GM12878 (cell line): ENCODE data around the gene AGFG1. TPM values are rescaled to one million over a fixed set of nuclear protein-coding genes. Genes with fewer than 3 reads are reported as not detected.

Experiments
- ATAC-seq: fragments of 200-7000 bp; cut with Tn5 transposase; 3 replicates; pipeline ENCODE4 v1.9.1; 2020; ENCODE audit warnings: mild to moderate bottlenecking, moderate library complexity
- BruUV-seq: library from RNA; stranded (reverse); fragments of 400-500 nt; replicated peaks from 2 replicates; lab custom pipeline; 2021; lab: Mats Ljungman, UMichigan
- CTCF ChIA-PET: fragments of 300-600 bp; sonication (Branson Sonifier 250); formaldehyde crosslinking; extraction: SDS; loops from one replicate; lab custom pipeline; 2021; ENCODE audit warnings: inconsistent platforms; lab: Yijun Ruan, JAX
- POLR2A ChIA-PET: fragments of 350-600 bp; formaldehyde crosslinking; extraction: SDS; loops from one replicate; lab custom pipeline; 2021; ENCODE audit warnings: inconsistent platforms; lab: Charles Lee
- RAD21 ChIA-PET: fragments of 300-600 bp; sonication (Branson Sonifier 250); formaldehyde crosslinking; loops from one replicate; lab custom pipeline; 2023; ENCODE audit warnings: antibody characterized with exemption; ENCODE audit not compliant: unreplicated experiment; lab: Charles Lee
- SMC1A ChIA-PET: fragments of 300-600 bp; sonication (Branson Sonifier 250); formaldehyde crosslinking; loops from one replicate; lab custom pipeline; 2023; ENCODE audit not compliant: unreplicated experiment, uncharacterized antibody; lab: Charles Lee
- DNase-seq: peaks from one replicate; pipeline ENCODE4 v3.0.0-alpha.2; 2011; ENCODE audit warnings: low read depth, low spot score
- FAIRE-seq: peaks from 3 replicates; lab custom pipeline; 2011; peaks lifted over from hg19 to GRCh38; lab: Jason Lieb, UNC
- H2AFZ ChIP-seq: 2 replicates; pipeline ENCODE4 v1.6.0; 2011; ENCODE audit warnings: low read depth, low read length, control low read depth; ENCODE audit not compliant: control insufficient read depth
- H3K27ac ChIP-seq: 2 replicates; pipeline ENCODE4 v1.5.1; 2011; ENCODE audit warnings: control low read depth; ENCODE audit not compliant: control insufficient read depth, insufficient read depth
- H3K27me3 ChIP-seq, 2 experiments: replicated peaks in 1 of 2; 2 replicates each; pipeline versions ENCODE4 v1.6.0 to v1.6.1; 2011; ENCODE audit warnings: low read length in 1 of 2; ENCODE audit not compliant: control insufficient read depth in 2 of 2, insufficient read depth in 2 of 2
- H3K36me3 ChIP-seq, 2 experiments: 2 replicates each; pipeline ENCODE4 v1.5.1; 2011; ENCODE audit warnings: low read length in 1 of 2; ENCODE audit not compliant: control insufficient read depth in 2 of 2, insufficient read depth in 2 of 2
- H3K4me1 ChIP-seq: 2 replicates; pipeline ENCODE4 v1.6.1; 2011; ENCODE audit warnings: mild to moderate bottlenecking, low read length, moderate library complexity, mixed read lengths; ENCODE audit not compliant: control insufficient read depth, insufficient read depth
- H3K4me2 ChIP-seq: 2 replicates; pipeline ENCODE4 v1.6.0; 2011; ENCODE audit warnings: control low read depth; ENCODE audit not compliant: control insufficient read depth, insufficient read depth
- H3K4me3 ChIP-seq: fragments of 200-600 bp; sonication (generic); 2 replicates; pipeline ENCODE4 v1.5.1; 2016
- H3K79me2 ChIP-seq: 2 replicates; pipeline ENCODE4 v1.6.0; 2011; ENCODE audit warnings: low read length; ENCODE audit not compliant: control insufficient read depth, insufficient read depth
- H3K9ac ChIP-seq: 2 replicates; pipeline ENCODE4 v1.8.0; 2011; ENCODE audit warnings: low read length, control low read depth, mixed read lengths; ENCODE audit not compliant: control insufficient read depth, insufficient read depth
- H3K9me3 ChIP-seq: replicated peaks from 3 replicates; pipeline ENCODE4 v1.5.1; 2011; ENCODE audit warnings: mild to moderate bottlenecking, low read length; ENCODE audit not compliant: control insufficient read depth, insufficient read depth
- H4K20me1 ChIP-seq: 2 replicates; pipeline ENCODE4 v1.6.0; 2011; ENCODE audit not compliant: control insufficient read depth, insufficient read depth
- PKNOX1 ChIP-seq: fragments of 450-650 bp; IDR thresholded peaks from 2 replicates; pipeline ENCODE4 v1.6.1; 2016; ENCODE audit warnings: mild to moderate bottlenecking
- POU2F2 ChIP-seq: IDR thresholded peaks from 3 replicates; pipeline ENCODE4 v1.6.1; 2011; ENCODE audit warnings: low read depth, mild to moderate bottlenecking, low read length, borderline replicate concordance
- WGBS: methylation state at CpG from one replicate; pipeline ENCODE4 v1.1.6; 2016; ENCODE audit warnings: low lambda C conversion rate; ENCODE audit not compliant: insufficient replicate concordance, insufficient coverage; ENCODE audit errors: missing lambda C conversion rate; 5-methylcytosine and 5-hydroxymethylcytosine counted together
- in situ Hi-C: fragments of 300-500 bp; cut with MboI; formaldehyde crosslinking; loops from 9 replicates; pipeline ENCODE4 v1.14.3; 2018; ENCODE audit warnings: mixed read lengths
- intact Hi-C: fragments of 100-400 bp; cut with micrococcal nuclease; formaldehyde crosslinking; loops from one replicate; pipeline ENCODE4 v1.14.2; 2022; ENCODE audit not compliant: unreplicated experiment
- polyA plus RNA-seq, 11 experiments: library from polyadenylated mRNA; depleted of rRNA in 4 of 11; unstranded in 6 of 11; stranded (reverse) in 5 of 11; fragments of >200 nt; fragmentation: Nextera tagmentation in 4 of 11; fragmentation: Illumina TruSeq in 1 of 11; extraction: Ambion mirVana in 4 of 11; extraction: Trizol in 1 of 11; gene quantifications; 1 replicate in 1 of 11; 2 replicates in 10 of 11; pipeline versions ENCODE4 v1.2.1 to v1.2.3, GENCODE V29; 2011 to 2016; ENCODE audit warnings: inconsistent platforms in 2 of 11, missing spikeins in 2 of 11, low read depth in 1 of 11
- total RNA-seq, 4 experiments: library from RNA; depleted of rRNA in 3 of 4; stranded (reverse); fragments of >200 nt in 3 of 4; fragmentation: Illumina TruSeq in 1 of 4; extraction: Trizol in 1 of 4; gene quantifications; 2 replicates each; pipeline versions ENCODE4 v1.2.1 to v1.2.3, GENCODE V29; 2013 to 2021
- TF ChIP-seq, protein P1 (sequence below): fragments of 450-650 bp; IDR thresholded peaks from 2 replicates; pipeline ENCODE4 v1.6.1; 2016; ENCODE audit warnings: mild to moderate bottlenecking

Gene AGFG1
- total and polyA plus RNA-seq, 10 of the 15 experiments (the other 5 are each of a cell fraction or from before 2014, with no cell fraction given), result 7.3 to 243 (median 81.7) TPM

DNA sequence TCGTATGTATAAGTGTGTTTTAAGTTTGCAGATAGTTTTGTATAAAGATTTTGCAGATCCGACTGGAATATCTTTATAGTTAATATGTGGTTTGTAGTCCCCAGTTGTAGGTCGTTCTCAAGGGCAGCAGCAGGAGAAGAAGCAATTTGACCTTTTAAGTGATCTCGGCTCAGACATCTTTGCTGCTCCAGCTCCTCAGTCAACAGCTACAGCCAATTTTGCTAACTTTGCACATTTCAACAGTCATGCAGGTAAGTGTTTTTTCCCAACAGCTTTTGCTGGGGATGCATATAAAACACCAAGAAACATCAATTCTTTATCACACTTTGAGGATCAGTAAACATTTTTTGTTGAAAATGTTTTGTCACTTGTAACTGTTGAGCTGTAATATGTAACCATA, 52.7 kb downstream of the AGFG1 start:
- CTCF ChIA-PET, result interaction anchor here (1.2 to 1.7 kb wide), 2 partner anchors 21 to 45 kb away, joined by 3 to 4 read pairs; no protein-coding TSS in a partner anchor
- H4K20me1 ChIP-seq, result no peaks in the 10 kb centered on the region
- DNase-seq (no peak), FAIRE-seq (no peak), ATAC-seq (no peak)
- peaks cover 23% of the 10 kb centered on the region for H3K79me2 ChIP-seq
- no TSS peak for BruUV-seq
- no peak overlapping the region for H2AFZ ChIP-seq
- POLR2A ChIA-PET, result no interaction called here
- H3K4me1 ChIP-seq, result 0 out of 2 replicates have a peak, but pooled peaks cover 4% of the 10 kb centered on the region
- no peak overlapping the region for H3K9ac ChIP-seq
- RAD21 ChIA-PET, result no interaction called here
- peaks cover 4 to 22% of the 10 kb centered on the region in 2 experiments; a peak in 3 of 4 replicates for H3K36me3 ChIP-seq
- no peak overlapping the region for H3K4me3 ChIP-seq
- TF ChIP-seq POU2F2 (no peak), PKNOX1 (no peak)
- TF ChIP-seq, protein P1, sequence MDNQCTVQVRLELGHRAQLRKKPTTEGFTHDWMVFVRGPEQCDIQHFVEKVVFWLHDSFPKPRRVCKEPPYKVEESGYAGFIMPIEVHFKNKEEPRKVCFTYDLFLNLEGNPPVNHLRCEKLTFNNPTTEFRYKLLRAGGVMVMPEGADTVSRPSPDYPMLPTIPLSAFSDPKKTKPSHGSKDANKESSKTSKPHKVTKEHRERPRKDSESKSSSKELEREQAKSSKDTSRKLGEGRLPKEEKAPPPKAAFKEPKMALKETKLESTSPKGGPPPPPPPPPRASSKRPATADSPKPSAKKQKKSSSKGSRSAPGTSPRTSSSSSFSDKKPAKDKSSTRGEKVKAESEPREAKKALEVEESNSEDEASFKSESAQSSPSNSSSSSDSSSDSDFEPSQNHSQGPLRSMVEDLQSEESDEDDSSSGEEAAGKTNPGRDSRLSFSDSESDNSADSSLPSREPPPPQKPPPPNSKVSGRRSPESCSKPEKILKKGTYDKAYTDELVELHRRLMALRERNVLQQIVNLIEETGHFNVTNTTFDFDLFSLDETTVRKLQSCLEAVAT, result no peak
- no peaks in the 10 kb centered on the region for H3K27me3 ChIP-seq
- intact Hi-C loops, result no loop called here
- H3K9me3 ChIP-seq, result no peaks in the 10 kb centered on the region
- WGBS, result 88% methylated on average over 4 of the region's 4 CpGs
- in situ Hi-C loops, result no loop called here
- H3K4me2 ChIP-seq, result no peak overlapping the region
- no peak overlapping the region for H3K27ac ChIP-seq
- SMC1A ChIA-PET, result interaction anchor here (1.4 to 2.5 kb wide), 2 partner anchors 16 to 44 kb away, joined by 3 to 8 read pairs; no protein-coding TSS in a partner anchor
